OCI-LY7 (cell line): Measurements from ENCODE around the gene STUM. TPM values are rescaled to one million over a fixed set of nuclear protein-coding genes. Genes with fewer than 3 reads are reported as not detected.

ENCODE experiments used
- BruUV-seq: library from RNA; stranded (reverse); fragments of 400-500 nt; replicated peaks from 2 replicates; lab custom pipeline; 2021; lab: Mats Ljungman, UMichigan
- CTCF ChIA-PET: fragments of 300-600 bp; sonication (Branson Sonifier 250); formaldehyde crosslinking; loops from one replicate; lab custom pipeline; 2022; ENCODE audit warnings: antibody characterized with exemption; ENCODE audit not compliant: unreplicated experiment; lab: Charles Lee
- POLR2A ChIA-PET: fragments of 300-600 bp; sonication (Branson Sonifier 250); formaldehyde crosslinking; loops from one replicate; lab custom pipeline; 2022; ENCODE audit warnings: antibody characterized with exemption; lab: Charles Lee
- DNase-seq: peaks from one replicate; pipeline ENCODE4 v3.0.0-alpha.2; 2015; ENCODE audit warnings: low spot score
- H2AFZ ChIP-seq: fragments of 200-600 bp; sonication (generic), shearing (Covaris generic); 2 replicates; pipeline ENCODE4 v1.6.1; 2014; ENCODE audit warnings: mild to moderate bottlenecking, antibody characterized with exemption, low read length, moderate library complexity
- H3K27ac ChIP-seq: fragments of 200-600 bp; sonication (generic); 2 replicates; pipeline ENCODE4 v1.5.1; 2014; ENCODE audit warnings: mixed run types, low read depth, mild to moderate bottlenecking, moderate library complexity, low read length, inconsistent platforms; ENCODE audit not compliant: poor library complexity, severe bottlenecking
- H3K36me3 ChIP-seq: fragments of 200-600 bp; sonication (generic); 2 replicates; pipeline ENCODE4 v1.6.1; 2014; ENCODE audit warnings: mild to moderate bottlenecking, antibody characterized with exemption, low read length, moderate library complexity, mixed read lengths; ENCODE audit not compliant: insufficient read depth
- H3K4me1 ChIP-seq: fragments of 200-600 bp; sonication (generic); 2 replicates; pipeline ENCODE4 v1.5.1; 2014; ENCODE audit warnings: mild to moderate bottlenecking, low read length; ENCODE audit not compliant: insufficient read depth, poor library complexity, severe bottlenecking
- H3K4me2 ChIP-seq: fragments of 200-600 bp; sonication (generic); 2 replicates; pipeline ENCODE4 v1.6.1; 2014; ENCODE audit warnings: mild to moderate bottlenecking, low read length
- H3K4me3 ChIP-seq: fragments of 200-600 bp; sonication (generic); 2 replicates; pipeline ENCODE4 v1.5.1; 2014; ENCODE audit warnings: mild to moderate bottlenecking, low read depth, low read length; ENCODE audit not compliant: poor library complexity, severe bottlenecking
- H3K79me2 ChIP-seq: fragments of 200-600 bp; sonication (generic); 2 replicates; pipeline ENCODE4 v1.6.1; 2016; ENCODE audit warnings: low read depth, mild to moderate bottlenecking, low read length, moderate library complexity, mixed read lengths; ENCODE audit not compliant: insufficient read depth
- H3K9me2 ChIP-seq: fragments of 200-600 bp; sonication (generic); 2 replicates; pipeline ENCODE4 v1.6.1; 2016; ENCODE audit warnings: mild to moderate bottlenecking, low read length, mixed read lengths; ENCODE audit not compliant: insufficient read depth
- H3K9me3 ChIP-seq: fragments of 200-600 bp; sonication (generic); 2 replicates; pipeline ENCODE4 v1.6.1; 2014; ENCODE audit warnings: mild to moderate bottlenecking, mixed run types, low read length, mixed read lengths
- H4K20me1 ChIP-seq: fragments of 200-600 bp; sonication (generic); 2 replicates; pipeline ENCODE4 v1.6.1; 2014; ENCODE audit warnings: mild to moderate bottlenecking, antibody characterized with exemption, low read length, moderate library complexity, mixed read lengths; ENCODE audit not compliant: insufficient read depth
- EZH2phosphoT487 ChIP-seq: fragments of 200-600 bp; sonication (generic); IDR thresholded peaks from 2 replicates; pipeline ENCODE4 v1.6.1; 2018; ENCODE audit warnings: low read depth, borderline replicate concordance, mild to moderate bottlenecking, mixed run types, antibody characterized with exemption, low read length, moderate library complexity, mixed read lengths
- intact Hi-C: fragments of 100-400 bp; cut with micrococcal nuclease; formaldehyde crosslinking; loops from one replicate; pipeline ENCODE4 v1.10.0; 2022; ENCODE audit not compliant: unreplicated experiment
- total RNA-seq, 2 experiments: library from RNA; depleted of rRNA in 1 of 2; stranded (reverse); fragments of >200 nt in 1 of 2; shearing (Covaris generic) in 1 of 2; gene quantifications; 2 replicates each; pipeline ENCODE4 v1.2.3, GENCODE V29; 2014 to 2022
- TF ChIP-seq, protein P1 (sequence below): fragments of 200-600 bp; sonication (generic); conservative IDR thresholded peaks from 2 replicates; pipeline ENCODE4 v1.5.1; 2014; ENCODE audit warnings: mild to moderate bottlenecking, antibody characterized with exemption, low read length, moderate library complexity, mixed read lengths

The STUM gene
- total RNA-seq, 2 experiments from 2014 or later = not detected

DNA sequence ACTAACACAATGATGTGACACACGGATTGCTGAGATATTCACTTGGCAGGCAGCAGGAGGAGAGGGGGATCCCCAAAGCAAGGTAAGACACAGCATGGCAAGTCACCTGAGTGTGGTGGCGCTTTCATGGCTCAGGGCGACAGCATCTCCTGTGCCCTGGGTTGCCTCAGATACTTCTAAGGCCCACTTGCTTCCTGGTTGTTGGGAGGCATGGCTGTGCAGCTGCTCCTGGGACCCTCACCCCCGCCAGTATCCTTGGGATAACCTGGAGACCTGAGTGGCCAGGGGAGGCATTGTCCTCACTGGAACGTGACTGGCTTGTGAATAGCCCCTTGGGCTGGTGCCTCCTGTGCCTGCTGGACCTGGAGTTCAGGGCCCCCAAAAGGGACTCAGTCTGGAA is 69.8 kb downstream of the STUM start:
- Histone ChIP-seq H3K27ac (no peak overlapping the region), H3K4me1 (no peaks in the 10 kb centered on the region), H3K9me3 (peaks cover 4% of the 10 kb centered on the region; the same call in 1 of the 2 replicates), H3K4me3 (no peak overlapping the region), H3K79me2 (no peaks in the 10 kb centered on the region), H3K4me2 (no peak overlapping the region), H3K9me2 (no peaks in the 10 kb centered on the region), H2AFZ (no peak overlapping the region), H3K36me3 (no peaks in the 10 kb centered on the region), H4K20me1 (no peaks in the 10 kb centered on the region)
- DNase-seq = no peak
- TF ChIP-seq, protein P1, sequence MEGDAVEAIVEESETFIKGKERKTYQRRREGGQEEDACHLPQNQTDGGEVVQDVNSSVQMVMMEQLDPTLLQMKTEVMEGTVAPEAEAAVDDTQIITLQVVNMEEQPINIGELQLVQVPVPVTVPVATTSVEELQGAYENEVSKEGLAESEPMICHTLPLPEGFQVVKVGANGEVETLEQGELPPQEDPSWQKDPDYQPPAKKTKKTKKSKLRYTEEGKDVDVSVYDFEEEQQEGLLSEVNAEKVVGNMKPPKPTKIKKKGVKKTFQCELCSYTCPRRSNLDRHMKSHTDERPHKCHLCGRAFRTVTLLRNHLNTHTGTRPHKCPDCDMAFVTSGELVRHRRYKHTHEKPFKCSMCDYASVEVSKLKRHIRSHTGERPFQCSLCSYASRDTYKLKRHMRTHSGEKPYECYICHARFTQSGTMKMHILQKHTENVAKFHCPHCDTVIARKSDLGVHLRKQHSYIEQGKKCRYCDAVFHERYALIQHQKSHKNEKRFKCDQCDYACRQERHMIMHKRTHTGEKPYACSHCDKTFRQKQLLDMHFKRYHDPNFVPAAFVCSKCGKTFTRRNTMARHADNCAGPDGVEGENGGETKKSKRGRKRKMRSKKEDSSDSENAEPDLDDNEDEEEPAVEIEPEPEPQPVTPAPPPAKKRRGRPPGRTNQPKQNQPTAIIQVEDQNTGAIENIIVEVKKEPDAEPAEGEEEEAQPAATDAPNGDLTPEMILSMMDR = no peak
- TF ChIP-seq EZH2phosphoT487 = no peak
- POLR2A ChIA-PET = no interaction called here
- intact Hi-C loops = no loop called here
- BruUV-seq = no TSS peak
- CTCF ChIA-PET = no interaction called here

DNA sequence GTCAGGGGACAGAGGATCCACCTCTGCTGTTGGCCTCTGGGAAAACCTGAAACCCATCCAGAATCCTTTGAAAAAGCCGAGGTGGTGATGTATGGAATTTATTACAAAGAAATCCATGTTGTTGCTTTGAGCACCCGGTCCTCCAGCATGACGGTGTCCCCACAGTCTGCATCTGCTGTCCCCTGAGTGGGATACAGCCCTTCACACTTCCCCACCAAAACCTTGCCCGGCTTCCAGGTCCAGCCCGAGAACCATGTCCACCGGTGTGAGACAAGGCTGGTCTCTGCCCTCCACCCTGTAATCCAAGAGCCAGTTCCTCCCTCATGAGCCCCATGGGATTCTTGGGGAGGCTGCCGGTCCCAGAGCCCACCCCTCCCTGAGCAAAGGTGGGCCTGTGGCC is 70.5 kb downstream of the STUM start:
- intact Hi-C loops = no loop called here
- CTCF ChIA-PET = no interaction called here
- no peaks in the 10 kb centered on the region for H3K4me1 ChIP-seq
- TF ChIP-seq, protein P1 = no peak
- TF ChIP-seq EZH2phosphoT487 = no peak
- no peak overlapping the region for H3K4me2 ChIP-seq
- peaks cover 4% of the 10 kb centered on the region; the same call in 1 of the 2 replicates for H3K9me3 ChIP-seq
- no peak overlapping the region for H3K4me3 ChIP-seq
- no peaks in the 10 kb centered on the region for H3K9me2 ChIP-seq
- BruUV-seq = no TSS peak
- no peak for DNase-seq
- POLR2A ChIA-PET = no interaction called here
- no peak overlapping the region for H3K27ac ChIP-seq
- no peaks in the 10 kb centered on the region for H3K79me2 ChIP-seq
- H4K20me1 ChIP-seq = no peaks in the 10 kb centered on the region
- no peak overlapping the region for H2AFZ ChIP-seq
- H3K36me3 ChIP-seq = no peaks in the 10 kb centered on the region

DNA sequence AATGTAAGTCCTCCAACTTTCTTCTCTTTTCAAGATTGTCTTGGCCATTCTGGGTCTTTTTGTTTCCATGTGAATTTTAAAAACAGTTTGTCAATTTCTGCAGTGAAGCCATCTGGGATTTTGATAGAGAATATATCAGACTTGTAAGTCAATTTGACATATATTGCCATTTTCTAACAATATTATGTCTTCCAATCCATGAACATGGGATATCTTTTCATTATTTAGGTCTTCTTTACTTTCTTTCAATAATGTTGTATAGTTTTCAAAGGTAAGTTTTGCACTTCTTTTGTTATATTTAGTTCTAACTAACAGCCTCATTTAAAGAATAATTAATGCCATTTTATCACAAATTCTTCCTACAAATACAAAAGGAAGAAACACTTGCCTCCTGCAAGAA is 73.4 kb downstream of the STUM start:
- ChIA-PET POLR2A (no interaction called here), CTCF (no interaction called here)
- no peak overlapping the region for H3K4me3 ChIP-seq
- no peak overlapping the region for H3K4me2 ChIP-seq
- no peak overlapping the region for H3K27ac ChIP-seq
- H3K4me1 ChIP-seq = peaks cover 3% of the 10 kb centered on the region
- no peak overlapping the region for H2AFZ ChIP-seq
- peaks cover 4% of the 10 kb centered on the region; the same call in 1 of the 2 replicates for H3K9me3 ChIP-seq
- intact Hi-C loops = no loop called here
- no peaks in the 10 kb centered on the region for H4K20me1 ChIP-seq
- no peaks in the 10 kb centered on the region for H3K36me3 ChIP-seq
- no TSS peak for BruUV-seq
- TF ChIP-seq EZH2phosphoT487 = no peak
- TF ChIP-seq, protein P1 = no peak
- no peak for DNase-seq
- H3K79me2 ChIP-seq = no peaks in the 10 kb centered on the region
- no peaks in the 10 kb centered on the region for H3K9me2 ChIP-seq
